ENCODE measurements around the gene TMEM238L.

The TMEM238L gene

DNA sequence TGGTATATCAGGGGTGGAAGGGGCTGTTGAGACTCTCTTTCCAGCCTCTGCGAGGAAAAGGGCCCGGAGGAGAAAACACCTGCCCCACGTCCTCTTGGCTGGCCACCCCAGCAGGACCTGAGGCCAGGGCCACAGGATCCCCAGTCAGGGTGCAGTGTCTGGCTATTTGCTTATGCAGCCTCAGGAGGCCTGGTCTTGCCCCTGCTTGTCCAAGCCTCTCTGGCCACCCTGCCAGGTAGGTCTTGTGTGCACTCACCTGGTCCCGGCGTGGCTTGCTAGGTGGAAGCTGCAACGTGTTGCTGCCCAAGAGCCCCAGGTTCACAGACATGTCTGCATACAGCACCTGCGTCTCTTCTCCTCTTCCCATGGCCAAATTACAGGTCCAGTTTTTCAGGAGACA lies 549 bp downstream of the TMEM238L start:
- DNase-seq = no peak

DNA sequence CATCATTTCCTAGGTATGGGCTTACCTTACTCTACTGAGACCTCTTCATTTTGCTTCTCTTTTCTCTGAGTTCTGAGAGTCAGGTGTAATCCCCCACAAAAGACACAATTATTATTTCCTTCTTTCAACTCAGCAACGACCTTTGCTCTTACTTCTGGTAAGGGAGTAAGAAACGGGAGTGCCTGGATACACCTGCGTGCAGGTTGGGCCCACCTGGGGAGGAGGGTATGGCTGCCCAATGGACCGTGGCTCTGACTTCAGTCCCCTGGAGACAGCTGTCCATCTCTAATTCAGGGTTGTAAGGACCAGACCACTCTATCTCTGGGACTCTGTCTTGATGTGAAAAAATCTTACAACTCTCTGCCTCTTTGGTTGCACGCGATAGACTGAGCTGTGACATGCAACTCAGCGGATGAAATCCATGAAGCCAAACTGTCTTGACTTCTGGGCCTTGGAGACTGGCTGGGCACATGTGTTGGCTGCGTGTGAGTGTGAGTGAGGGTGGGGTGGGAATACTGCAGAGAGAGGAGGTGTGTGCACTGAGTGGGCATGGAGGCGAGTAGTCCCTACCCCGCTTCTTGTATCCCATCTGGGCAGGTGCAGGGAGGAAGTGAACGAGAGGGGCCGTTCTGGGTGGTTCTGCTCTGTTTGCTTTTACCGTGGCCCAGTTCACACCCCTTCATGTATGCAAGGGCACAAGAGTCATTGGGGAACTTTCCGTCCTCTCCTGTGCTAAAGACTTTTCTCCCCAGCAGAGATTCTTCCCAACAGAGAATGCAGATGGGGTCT lies 1.2 kb downstream of the TMEM238L start:
- DNase-seq = no peak

DNA sequence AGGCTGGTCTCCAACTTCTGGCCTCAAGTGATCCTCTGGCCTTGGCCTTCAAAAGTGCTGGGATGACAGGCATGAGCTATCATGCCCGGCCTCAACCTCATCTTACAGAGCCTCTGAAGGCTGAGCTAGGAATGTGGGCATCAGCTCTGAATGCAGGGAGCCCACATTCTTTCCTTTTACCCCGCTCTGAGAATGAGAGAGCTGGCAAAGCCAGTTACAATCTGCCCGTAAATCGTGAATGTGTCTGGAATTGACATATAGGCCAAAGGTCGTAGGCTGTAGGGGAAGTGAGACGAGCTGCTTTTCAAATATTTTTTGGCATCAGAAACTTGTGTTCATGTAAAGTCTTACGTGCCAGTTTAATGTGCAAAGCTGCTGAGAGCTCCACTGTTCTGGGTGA lies 4.5 kb downstream of the TMEM238L start:
- no peak for DNase-seq

DNA sequence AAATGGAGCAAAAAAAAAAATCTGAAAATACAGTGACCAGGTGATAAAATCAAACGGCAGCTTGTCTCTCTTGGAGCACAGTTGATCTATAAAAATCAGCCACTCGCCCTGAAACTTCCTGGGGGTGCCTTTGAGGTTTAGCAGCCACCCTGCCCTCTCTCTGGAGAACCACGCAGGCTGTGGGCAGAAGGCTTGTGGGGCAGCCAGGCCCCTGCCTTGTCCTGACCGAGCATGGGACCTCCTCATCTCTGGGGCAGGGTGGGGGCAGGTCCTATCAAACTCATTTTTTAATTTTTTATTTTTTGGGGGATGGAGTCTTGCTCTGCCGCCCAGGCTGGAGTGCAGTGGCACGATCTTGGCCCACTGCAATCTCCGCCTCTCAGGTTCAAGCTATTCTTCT lies 5.0 kb downstream of the TMEM238L start:
- DNase-seq = no peak

DNA sequence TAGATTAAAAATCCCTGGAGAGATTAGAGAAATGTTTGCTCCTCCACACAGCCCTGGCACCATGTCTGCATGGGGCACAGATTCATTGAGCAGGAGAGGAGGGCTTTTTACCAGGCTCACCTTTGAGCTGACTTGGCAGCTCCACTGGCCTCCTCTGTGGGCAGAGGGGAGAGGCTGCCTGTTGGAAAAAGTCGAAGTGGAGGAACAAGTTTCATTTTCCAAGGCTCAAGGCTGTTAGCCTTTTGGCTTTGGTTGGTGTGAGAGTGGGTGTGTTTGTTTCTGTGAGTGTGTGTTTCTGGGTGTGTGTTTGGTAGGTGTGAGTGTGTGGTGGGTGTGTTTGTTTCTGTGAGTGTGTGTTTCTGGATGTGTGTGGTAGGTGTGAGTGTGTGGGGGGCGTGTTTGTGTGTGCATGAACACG lies 5.6 kb downstream of the TMEM238L start:
- no peak for DNase-seq

DNA sequence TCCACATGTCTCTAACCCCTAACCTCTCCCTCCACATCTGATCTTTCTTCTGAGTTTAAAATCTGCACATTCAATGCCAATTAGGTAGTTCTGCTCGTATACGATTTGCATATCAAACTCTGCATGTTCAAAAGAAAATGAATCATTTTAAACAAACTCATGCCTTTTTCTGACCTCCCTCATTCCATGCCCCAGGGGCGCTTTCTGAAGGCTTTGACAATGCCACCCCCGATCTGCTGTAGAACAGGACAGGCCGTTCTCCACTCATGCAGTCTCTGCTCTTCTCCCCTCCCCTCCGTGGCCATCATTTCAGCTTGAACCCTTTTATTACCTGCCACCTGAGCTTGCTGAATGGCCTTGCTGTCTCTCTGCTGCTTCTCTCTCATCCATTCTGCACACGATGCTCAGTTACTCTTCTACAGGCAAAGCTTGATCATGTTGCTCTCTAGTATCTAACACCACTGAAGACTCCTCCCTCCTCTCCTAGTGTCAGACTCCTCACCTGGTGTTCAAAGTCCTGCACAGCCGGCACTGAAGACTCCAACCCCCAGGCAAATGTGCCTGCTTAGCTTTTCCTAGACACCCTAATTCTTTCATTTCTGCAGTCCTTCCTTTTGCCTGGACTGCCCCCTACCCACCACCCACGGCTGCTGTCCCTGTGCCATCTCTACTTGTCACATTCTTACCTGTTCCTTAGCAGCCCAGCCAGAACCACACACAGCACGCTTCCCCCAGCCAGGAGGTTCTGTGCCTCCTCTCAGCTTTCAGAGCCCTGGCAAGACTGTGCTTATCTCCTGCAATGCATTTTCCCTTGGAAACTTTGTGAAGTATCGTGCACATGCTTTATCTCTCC lies 6.2 kb downstream of the TMEM238L start:
- DNase-seq = no peak

DNA sequence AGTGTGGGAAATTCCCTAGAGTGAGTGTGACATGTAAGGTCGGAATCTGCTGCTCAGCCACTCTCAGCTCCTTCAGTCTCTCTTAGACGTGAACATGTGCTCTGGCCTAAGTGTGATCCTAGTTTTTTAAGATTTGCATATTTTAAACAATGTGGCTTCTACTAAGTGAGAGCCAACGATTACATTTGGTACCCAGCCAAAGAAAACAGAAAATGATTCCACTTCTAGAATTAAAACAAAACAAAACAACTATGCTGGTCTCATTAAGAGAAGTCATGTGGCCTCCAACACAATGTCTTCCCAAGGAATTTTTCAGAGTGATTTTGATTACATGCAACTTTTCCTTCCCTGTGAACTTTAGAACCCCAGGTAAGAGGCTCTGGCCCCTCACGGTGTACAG lies 10.1 kb downstream of the TMEM238L start:
- no peak for DNase-seq

DNA sequence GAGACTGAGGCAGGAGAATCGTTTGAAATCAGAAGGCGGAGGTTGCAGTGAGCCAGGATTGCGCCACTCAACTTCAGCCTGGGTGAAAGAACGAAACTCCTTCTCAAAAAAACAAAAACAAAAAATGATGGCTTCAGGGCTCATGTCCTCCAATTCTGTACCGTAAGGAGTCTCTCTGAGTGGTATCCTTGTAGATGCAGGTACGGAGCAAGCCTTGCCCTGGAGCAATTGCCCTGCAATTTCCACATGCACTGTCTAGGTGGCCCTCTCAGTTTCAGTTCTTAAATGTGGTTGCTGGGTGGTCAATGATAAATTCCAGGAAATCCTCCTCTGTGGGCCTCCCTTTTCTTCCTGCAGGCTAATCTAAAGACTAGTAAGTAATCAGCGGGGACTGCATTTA lies 10.6 kb downstream of the TMEM238L start:
- no peak for DNase-seq

DNA sequence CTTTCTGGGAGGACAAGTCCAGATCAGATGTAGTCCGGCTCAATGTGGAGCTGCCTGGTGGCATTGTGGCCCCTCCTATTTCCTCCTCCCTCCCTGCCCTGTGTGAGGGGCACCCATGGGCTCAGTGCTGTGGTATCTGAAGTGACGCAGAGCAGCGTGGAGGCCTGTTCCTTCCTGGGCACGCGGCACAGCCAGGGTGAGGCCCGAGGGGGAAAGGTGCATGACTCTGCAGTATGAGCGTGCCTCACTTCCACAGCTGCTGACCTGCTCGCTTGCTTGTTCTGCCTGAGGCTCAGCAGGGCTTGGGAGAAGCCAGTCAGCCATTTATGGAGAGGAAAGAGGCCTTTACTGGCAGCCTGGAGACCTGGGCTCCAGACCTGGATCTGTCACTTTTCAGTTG lies 11.7 kb downstream of the TMEM238L start:
- DNase-seq = no peak

DNA sequence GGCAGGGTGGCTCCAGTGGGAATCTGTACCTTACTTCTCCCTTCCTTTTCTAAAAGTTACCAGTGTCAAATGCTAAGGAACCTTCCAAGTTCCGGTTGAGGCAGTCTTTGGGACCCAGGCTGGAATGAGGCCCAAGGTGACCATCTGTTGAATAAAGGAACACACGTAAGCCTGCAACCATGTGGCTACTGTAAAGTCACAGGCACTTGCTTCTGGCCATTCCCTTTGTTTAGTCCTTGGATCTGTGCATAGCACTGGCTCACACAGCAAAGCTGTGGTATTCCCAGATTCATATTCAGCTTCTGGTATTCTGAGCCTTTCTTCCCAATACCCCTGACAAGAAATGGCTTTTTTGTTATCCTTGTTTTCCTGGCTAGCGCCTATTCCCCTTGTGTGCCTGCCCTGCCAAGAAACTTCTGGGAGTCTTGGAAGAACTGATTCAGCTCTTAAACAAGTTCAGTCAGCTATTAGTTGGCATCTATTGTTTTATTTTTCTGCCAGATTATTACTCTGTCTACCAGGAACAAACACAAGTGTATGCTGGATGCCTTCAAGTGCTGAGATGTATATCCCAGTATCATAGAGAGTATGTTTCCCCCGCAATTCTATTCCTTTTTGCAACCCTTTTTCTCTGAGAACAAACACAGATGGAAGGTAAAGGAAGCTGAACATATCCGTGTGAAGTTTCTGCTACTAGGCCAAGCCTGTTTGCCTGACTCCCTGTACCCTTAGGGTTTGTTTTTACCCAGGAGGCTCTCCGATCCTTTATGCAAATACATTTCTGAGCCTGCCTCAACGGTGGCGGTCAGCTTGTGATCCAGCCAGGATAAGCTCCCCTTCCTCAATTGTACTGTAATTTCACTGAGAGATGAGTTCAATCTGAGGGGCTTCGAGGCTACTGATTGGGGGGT lies 13.2 kb downstream of the TMEM238L start:
- no peak for DNase-seq

DNA sequence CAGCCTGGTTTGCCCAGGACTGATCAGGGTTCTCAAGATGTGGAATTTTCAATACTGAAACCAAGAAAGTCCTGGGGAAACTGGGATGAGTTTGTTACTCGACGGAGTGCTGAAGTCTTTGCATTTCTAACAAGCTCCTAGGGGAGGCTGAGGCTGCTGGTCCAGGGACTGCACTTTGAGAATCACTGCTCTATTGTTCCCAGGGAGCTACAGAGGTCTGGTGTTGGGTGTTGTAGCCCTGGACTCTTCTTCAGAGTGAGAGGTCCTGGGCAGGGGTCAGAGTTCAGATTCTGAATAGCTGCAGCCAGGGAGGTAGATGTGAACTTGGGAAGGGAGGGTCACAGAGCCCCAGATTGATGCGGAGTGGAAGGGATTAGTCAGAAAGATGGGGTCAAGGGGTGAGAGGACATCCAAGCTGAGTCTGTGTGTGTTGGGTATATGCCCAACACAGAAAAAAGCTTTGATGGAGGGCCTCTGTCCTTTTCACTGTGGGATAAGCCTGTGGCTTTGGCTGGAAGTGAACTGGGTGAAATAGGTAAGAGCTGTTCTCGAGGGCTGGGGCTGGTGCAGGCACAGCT lies 14.1 kb downstream of the TMEM238L start:
- no peak for DNase-seq

DNA sequence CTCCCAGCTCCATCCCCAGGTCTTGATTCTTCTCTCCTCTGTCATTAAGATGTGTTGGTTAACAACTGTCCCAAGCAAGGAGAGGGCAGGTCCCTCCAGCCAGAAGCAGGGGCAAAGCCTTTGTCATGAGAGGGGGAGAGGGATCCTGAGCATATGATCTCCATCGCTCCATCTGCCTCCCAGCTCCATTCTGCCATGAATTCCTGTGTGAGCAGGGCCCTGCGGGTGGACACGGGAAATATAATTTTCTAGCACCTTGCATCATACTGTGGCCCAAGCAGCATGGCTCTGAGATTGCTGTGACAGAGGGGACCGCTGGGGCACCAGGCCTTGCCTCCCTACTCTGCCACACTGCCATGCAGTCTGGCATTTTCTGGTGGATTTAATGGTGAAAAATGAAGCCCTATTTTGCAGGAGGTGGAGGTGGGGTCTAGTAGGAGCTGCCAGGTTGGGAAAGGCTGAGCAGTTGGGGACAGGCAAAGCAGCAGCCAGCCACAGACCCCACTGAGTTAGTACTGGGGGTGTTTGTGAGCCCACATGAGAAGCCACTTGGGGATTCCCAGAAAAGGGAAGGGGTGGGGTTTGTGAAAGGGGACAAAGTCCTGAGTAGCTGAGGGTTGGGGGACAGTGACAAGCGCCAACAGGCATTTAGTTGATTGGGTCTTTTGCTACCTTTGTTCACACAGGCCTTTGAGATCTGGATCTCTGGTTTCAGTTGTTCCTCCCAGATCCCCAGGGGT lies 16.4 kb downstream of the TMEM238L start:
- no peak for DNase-seq

DNA sequence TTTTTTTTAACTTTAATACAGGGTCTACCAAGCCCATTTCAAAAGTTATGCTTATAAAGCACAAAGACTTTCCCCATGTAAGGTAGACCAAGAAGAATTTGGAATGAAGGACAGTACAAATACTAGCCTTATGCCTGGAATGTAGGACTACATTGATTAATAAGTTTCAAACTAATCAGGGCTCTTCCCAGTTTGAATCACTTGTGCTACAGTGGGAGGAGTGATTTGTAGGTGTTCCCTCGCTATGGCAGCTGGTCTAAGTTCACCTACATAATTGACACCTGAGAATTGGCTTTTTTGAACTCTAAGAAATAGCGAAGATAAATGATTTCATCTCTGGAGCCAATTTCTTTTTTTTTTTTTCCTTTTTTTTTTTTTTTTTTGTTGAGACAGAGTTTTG lies 18.6 kb downstream of the TMEM238L start:
- DNase-seq = no peak

DNA sequence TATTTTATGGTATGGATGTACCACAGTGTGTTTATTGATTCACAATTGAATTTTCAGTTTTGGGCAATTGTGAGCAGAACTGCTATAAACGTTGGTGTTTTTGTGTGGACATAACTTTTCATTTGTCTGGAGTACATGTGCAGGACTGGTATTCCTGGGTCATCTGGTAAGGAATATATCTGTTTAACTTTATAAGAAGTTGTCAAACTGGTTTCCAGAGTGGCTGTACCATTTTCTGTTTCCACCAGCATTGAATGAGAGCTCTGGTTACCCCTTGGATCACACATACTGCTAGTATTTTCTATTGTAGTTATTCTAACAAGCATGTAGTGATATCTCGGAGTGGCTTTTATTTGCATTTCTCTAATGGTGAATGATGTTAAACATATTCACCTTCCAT lies 24.3 kb downstream of the TMEM238L start:
- no peak for DNase-seq

DNA sequence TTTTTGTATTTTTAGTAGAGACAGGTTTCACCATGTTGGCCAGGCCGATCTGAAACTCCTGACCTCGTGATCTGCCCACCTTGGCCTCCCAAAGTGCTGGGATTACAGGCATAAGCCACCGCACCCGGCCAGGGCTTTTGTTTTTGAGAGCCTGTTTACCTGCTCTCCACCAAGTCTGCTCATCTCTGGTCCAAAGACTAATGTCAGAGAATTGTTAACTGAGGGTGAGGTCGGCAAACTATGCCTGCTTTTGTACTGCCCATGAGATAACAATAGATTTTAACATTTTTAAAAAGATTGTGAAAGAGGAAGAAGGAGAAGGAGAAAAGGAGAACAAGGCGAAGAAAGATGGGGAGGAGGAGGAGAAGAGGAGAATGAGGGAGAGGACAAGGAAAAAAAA lies 26.0 kb downstream of the TMEM238L start:
- no peak for DNase-seq

DNA sequence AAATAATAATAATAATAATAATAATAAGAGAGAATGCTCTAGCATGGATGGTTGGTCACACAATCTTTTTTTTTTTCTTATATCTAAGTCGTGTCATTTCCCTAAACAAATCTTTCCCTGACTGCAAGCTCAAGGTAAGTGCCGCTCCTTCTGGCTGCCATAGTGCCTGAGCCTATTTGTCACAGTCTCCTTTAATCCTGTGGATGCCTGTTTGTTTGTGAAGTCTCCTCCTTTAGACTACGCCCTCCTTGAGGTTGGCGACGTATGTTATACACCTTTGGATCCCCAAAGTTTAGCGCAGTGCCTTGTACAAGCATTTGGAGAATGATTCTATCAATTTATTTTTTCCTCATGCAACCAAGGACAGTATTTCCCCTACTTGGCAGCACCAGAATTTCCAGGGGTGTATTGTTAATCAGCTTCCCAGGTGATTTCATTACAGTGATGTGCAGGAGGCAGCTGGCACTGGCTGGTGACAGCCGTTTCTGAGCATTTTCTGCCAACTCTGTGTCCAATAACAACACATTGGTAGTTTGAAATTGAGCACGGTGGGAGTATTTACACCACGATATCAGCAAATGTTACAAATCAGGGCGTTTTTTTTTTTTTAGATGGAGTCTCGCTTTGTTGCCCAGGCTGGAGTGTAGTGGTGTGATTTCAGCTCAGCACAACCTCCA lies 26.6 kb downstream of the TMEM238L start:
- DNase-seq = no peak

DNA sequence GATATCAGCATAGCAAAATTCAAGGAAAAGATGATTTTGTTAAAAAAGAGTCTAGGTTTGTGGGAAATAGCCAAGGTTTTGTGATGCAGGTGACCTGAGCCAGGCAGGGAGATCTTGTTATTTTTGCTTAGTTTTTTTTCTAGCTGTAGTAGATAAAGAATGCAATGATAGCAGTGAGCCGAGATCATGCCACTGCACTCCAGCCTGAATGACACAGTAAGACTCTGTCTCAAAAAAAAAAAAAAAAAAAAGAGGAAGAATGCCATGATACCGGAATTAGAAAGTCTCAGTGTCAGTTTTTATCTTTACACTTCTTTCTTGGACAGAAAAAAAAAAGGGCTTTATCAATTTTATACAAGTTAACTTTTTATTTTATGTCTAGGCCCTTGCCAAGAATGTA lies 27.5 kb downstream of the TMEM238L start:
- no peak for DNase-seq

DNA sequence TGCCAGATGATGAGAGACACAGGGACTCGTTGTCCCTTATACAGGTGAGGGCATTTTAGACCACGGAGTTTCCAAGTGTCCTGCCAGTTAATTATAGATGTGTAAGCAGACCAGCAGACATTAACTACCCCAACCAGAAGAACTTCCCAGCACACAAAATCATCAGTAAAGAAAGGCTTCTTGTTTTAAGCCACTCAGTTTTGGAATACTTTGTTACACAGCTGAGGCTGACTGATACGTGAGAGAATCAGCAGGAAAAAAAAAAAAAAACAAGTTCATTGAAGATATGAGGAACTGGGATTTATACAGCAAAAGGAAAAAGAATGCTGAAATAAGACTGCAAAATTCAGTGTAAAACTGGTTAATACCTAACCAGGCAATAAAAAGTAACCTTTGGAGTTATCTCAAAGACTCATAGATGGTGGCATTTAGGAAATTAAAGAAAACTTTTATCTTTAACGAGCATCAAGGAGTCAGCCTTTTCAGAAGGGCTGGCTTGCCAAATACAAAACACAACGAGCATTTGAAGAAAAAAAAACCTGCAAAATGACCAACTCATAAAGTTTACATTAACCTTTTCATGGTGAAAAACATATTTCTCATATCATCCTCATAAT lies 28.1 kb downstream of the TMEM238L start:
- DNase-seq = no peak

DNA sequence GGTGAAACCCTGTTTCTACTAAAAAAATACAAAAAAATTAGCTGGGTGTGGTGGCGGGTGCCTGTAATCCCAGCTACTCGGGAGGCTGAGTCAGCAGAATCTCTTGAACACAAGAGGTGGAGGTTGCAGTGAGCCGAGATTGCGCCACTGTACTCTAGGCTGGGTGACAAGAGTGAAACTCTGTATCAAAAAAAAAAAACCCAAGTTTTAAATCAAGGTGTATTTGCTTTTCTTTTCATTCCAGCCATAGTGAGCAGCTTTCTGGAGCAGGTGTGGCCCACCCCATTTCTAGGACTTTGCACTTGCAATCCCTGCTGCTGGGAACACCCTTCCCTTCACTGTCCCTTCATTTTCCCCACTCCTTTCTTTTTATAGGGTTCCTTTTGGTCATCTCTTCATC lies 28.8 kb downstream of the TMEM238L start:
- no peak for DNase-seq

DNA sequence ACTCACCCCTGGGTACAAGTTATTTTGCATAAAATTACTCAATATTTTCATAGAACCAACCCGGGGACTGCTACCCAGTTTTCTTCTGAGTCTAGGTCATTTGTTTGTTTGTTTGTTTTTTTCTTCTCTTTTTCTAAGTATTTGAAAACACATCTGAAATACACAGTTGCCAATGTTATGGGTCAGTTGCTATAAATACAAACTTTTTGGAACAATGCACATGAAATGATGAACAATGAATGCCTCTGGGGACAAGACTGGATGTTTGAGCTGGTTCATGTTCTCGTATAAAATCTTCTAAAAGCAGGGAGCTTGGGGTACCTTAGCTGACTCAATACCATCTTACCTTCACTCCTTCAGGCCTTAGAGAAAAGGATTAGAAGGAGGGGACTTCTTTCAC lies 30.5 kb downstream of the TMEM238L start:
- no peak for DNase-seq

Measured in CD4-positive, alpha-beta T cell treated with Interleukin-15 for 1 hour (primary cell).